ENCODE measurements around the gene XPO6. TPM values are rescaled to one million over a fixed set of nuclear protein-coding genes. Genes with fewer than 3 reads are reported as not detected.

The XPO6 gene
- total and polyA plus RNA-seq, 7 donors: 16.7 to 46.5 (median 26.4) TPM

DNA sequence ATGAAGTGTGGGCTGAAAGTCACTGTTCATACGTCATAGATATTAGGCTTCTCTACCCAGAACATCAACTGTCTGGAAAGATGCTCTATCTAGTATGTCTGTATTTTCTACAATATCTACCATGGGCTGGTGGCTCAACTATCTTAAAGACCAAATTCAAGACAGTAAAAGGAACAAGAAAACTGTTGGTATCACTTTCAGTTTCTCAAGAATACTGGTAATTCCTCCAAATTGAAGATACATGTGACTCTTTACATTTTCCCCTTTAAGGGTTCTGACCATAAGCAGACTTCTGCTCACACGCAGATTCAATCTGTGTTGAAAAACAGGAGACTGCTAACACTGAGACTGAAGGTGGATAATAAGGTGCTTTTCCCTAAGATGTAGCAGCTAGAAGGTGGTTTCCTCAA, 24.2 kb downstream of the XPO6 start:
- DNase-seq (no peak), ATAC-seq (no peak)
- WGBS, 3 donors: 84 to 90% (median 86%) methylated on average over 2 of the region's 2 CpGs
- no peaks in the 10 kb centered on the region for H3K9me3 ChIP-seq
- no peak overlapping the region for H3K27ac ChIP-seq
- intact Hi-C loops (cut with DNase I): no loop called here
- H3K4me3 ChIP-seq: no peak overlapping the region
- no peaks in the 10 kb centered on the region for H3K27me3 ChIP-seq (ENCODE audit: insufficient read depth in 3 of 3, low read length in 2 of 3)
- peaks cover 0 to 17% of the 10 kb centered on the region in 2 donors for H3K36me3 ChIP-seq (ENCODE audit: insufficient read depth in 1 of 2, low read depth in 1 of 2)
- TF ChIP-seq, protein P1, sequence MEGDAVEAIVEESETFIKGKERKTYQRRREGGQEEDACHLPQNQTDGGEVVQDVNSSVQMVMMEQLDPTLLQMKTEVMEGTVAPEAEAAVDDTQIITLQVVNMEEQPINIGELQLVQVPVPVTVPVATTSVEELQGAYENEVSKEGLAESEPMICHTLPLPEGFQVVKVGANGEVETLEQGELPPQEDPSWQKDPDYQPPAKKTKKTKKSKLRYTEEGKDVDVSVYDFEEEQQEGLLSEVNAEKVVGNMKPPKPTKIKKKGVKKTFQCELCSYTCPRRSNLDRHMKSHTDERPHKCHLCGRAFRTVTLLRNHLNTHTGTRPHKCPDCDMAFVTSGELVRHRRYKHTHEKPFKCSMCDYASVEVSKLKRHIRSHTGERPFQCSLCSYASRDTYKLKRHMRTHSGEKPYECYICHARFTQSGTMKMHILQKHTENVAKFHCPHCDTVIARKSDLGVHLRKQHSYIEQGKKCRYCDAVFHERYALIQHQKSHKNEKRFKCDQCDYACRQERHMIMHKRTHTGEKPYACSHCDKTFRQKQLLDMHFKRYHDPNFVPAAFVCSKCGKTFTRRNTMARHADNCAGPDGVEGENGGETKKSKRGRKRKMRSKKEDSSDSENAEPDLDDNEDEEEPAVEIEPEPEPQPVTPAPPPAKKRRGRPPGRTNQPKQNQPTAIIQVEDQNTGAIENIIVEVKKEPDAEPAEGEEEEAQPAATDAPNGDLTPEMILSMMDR (IDR thresholded peaks at IDR 0.05): no peak
- peaks cover 22% of the 10 kb centered on the region for H3K4me1 ChIP-seq

DNA sequence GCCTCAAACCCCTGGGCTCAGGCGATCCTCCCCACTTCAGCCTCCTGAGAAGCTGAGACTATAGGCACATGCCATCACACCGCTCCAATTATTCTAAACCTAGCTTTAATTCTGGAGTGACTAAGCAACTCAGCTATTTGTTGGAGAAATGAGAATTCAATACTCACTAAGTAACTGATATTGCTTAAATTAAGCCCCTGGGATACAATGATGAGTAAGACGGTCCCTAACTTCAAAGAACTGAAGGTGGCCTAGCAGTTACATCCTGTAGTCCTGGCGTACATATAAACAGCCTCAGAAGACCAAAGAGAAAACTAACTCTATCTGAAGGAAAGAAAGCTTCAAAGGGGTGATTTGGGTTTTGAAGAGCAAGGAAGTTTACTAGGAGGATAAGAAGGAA, 25.0 kb downstream of the XPO6 start:
- no peak for DNase-seq
- WGBS, 3 donors: 94 to 97% (median 95%) methylated on average over 4 of the region's 4 CpGs
- Histone ChIP-seq H3K4me1 (peaks cover 31% of the 10 kb centered on the region), H3K27me3 (ENCODE audit: insufficient read depth in 3 of 3, low read length in 2 of 3) (no peaks in the 10 kb centered on the region), H3K36me3 (ENCODE audit: insufficient read depth in 1 of 2, low read depth in 1 of 2) (peaks cover 0 to 17% of the 10 kb centered on the region in 2 donors), H3K4me3 (no peak overlapping the region), H3K27ac (no peak overlapping the region), H3K9me3 (no peaks in the 10 kb centered on the region)
- ATAC-seq: no peak
- TF ChIP-seq, protein P1 (IDR thresholded peaks at IDR 0.05): no peak
- intact Hi-C loops (cut with DNase I): no loop called here

DNA sequence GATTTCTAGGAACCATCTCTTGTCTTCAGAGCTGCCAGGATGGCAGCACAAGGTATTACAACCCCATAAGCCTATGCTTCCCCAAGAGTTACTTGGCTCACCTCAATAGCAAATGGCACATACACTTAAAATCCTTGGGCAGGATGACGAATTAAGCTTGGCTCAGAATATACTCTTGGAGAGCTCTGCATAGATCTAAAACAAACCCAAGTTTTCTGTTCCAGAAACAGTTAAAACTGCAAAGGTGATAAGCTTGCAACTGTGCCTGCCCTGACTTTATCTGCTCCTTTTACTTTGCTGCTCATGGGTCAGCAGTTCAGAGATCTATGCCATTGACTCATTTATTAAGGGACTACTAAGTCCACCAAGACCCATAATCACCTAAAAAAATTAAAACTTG, 26.1 kb downstream of the XPO6 start:
- ATAC-seq (no peak), DNase-seq (no peak)
- no peak overlapping the region for H3K4me3 ChIP-seq
- TF ChIP-seq, protein P1 (IDR thresholded peaks at IDR 0.05): no peak
- intact Hi-C loops (cut with DNase I): no loop called here
- H3K27ac ChIP-seq: no peak overlapping the region
- H3K36me3 ChIP-seq (ENCODE audit: insufficient read depth in 1 of 2, low read depth in 1 of 2): peaks cover 0 to 10% of the 10 kb centered on the region in 2 donors
- no peaks in the 10 kb centered on the region for H3K9me3 ChIP-seq
- no peaks in the 10 kb centered on the region for H3K27me3 ChIP-seq (ENCODE audit: insufficient read depth in 3 of 3, low read length in 2 of 3)
- H3K4me1 ChIP-seq: peaks cover 41% of the 10 kb centered on the region
- WGBS, 3 donors: 33 to 56% (median 34%) methylated on average over 1 of the region's 1 CpG

DNA sequence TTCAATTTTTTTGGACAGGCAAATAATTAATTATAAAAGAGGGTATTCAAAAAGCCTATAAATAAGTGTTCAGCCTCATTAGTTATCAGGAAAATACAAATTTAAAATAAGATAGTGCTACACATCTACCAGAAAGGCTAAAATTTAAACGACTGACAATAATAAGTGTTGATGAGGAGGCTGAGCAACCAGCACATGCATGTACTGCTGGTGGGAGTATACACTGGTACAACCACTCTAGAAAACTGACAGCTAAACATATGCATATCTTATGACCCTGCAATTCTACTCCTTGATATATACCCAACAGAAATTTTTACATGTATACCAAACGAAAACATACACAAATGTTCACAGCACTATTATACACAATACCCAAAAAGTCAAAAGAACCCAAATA, 27.1 kb downstream of the XPO6 start:
- intact Hi-C loops (cut with DNase I): no loop called here
- Histone ChIP-seq H3K27ac (no peak overlapping the region), H3K36me3 (ENCODE audit: insufficient read depth in 1 of 2, low read depth in 1 of 2) (peaks cover 0 to 9% of the 10 kb centered on the region in 2 donors), H3K27me3 (ENCODE audit: insufficient read depth in 3 of 3, low read length in 2 of 3) (no peaks in the 10 kb centered on the region), H3K4me3 (no peak overlapping the region), H3K9me3 (no peaks in the 10 kb centered on the region), H3K4me1 (peaks cover 46% of the 10 kb centered on the region)
- DNase-seq (no peak), ATAC-seq (no peak)
- TF ChIP-seq, protein P1 (IDR thresholded peaks at IDR 0.05): no peak
- WGBS, 3 donors: 76 to 98% (median 98%) methylated on average over 2 of the region's 2 CpGs

DNA sequence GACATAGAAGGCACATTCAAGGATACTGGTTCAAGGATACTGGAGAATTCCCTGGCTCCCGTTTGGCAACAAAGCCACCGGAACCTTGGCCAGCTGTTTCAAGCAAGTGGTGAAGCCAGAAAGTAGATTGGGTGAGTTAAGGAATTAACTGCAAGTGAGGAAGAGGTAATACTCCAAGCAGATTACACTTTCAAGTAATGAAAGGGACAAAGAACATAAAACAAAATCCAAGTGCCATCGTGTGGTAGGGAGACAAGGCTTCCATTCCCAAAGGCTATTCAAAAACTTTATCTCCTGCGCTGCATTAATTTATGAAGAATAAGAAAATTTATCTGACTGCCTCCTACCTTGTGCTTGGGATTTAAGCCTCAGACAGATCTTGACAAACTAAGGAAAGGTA, 27.8 kb downstream of the XPO6 start:
- DNase-seq (no peak), ATAC-seq (no peak)
- no peak overlapping the region for H3K4me3 ChIP-seq
- intact Hi-C loops (cut with DNase I): no loop called here
- H3K27me3 ChIP-seq (ENCODE audit: insufficient read depth in 3 of 3, low read length in 2 of 3): no peaks in the 10 kb centered on the region
- H3K4me1 ChIP-seq: peaks cover 46% of the 10 kb centered on the region
- H3K9me3 ChIP-seq: no peaks in the 10 kb centered on the region
- TF ChIP-seq, protein P1 (IDR thresholded peaks at IDR 0.05): no peak
- peaks cover 0 to 12% of the 10 kb centered on the region in 2 donors for H3K36me3 ChIP-seq (ENCODE audit: insufficient read depth in 1 of 2, low read depth in 1 of 2)
- 52 to 70% (median 52%) methylated on average over 4 of the region's 4 CpGs for WGBS, 3 donors
- H3K27ac ChIP-seq: no peak overlapping the region

Data from psoas muscle (tissue), 8 donors.